GM12875 (cell line): Measurements from ENCODE around the gene GALNT5.

Experiments
- H3K4me3 ChIP-seq: one replicate; pipeline ENCODE4 v1.5.1; 2011; ENCODE audit warnings: low read depth, low read length, control low read depth
- TF ChIP-seq, protein P1 (sequence below): IDR thresholded peaks from 2 replicates; pipeline ENCODE4 v1.5.1; 2011; ENCODE audit warnings: low read depth, mild to moderate bottlenecking, control low read depth, inconsistent platforms, low read length, moderate library complexity, borderline replicate concordance; ENCODE audit not compliant: insufficient read depth

The GALNT5 gene

DNA sequence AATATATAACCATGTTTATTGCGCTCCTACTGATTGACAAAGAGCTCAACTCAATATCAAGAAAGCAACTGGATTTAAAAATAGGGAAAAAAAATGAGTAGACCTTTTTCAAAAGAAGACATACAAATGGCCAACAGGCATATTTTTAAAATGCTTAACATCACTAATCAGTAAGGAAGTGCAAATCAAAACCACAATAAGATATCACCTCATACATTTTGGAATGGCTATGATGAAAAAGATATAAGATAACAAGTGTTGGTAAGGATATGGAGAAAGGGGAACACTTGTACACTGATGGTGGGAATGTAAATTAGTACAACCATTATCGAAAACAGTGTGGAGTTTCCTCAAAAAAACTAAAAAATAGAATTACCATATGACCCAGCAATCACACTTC, 5.6 kb upstream of the GALNT5 start:
- TF ChIP-seq, protein P1, sequence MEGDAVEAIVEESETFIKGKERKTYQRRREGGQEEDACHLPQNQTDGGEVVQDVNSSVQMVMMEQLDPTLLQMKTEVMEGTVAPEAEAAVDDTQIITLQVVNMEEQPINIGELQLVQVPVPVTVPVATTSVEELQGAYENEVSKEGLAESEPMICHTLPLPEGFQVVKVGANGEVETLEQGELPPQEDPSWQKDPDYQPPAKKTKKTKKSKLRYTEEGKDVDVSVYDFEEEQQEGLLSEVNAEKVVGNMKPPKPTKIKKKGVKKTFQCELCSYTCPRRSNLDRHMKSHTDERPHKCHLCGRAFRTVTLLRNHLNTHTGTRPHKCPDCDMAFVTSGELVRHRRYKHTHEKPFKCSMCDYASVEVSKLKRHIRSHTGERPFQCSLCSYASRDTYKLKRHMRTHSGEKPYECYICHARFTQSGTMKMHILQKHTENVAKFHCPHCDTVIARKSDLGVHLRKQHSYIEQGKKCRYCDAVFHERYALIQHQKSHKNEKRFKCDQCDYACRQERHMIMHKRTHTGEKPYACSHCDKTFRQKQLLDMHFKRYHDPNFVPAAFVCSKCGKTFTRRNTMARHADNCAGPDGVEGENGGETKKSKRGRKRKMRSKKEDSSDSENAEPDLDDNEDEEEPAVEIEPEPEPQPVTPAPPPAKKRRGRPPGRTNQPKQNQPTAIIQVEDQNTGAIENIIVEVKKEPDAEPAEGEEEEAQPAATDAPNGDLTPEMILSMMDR = no peak
- H3K4me3 ChIP-seq = no peak overlapping the region

- TF ChIP-seq, protein P1 = no peak
- no peak overlapping the region for H3K4me3 ChIP-seq
These were observed 5.0 kb upstream of the GALNT5 start for GRCh38 chr2:157252529-157252928.

DNA sequence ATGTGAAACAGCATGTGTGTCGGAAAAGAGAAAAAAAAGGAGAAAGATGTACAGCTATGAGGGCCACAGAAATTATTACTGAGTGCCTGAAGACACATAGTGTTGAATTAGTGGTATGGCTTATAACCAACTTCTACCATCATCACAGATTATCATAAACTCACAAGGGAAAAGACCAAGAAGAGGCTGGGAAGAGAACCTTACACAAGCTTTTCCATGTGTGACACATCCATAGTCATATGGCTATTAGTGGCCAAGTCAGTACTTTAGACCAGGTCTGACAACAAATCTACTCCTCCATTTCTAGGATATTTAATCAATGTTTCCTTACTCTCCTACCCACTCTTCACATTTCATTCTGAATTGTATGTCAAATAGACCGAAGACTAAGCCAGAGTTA, 3.5 kb upstream of the GALNT5 start:
- no peak overlapping the region for H3K4me3 ChIP-seq
- TF ChIP-seq, protein P1 = no peak

- H3K4me3 ChIP-seq = no peak overlapping the region
- TF ChIP-seq, protein P1 = no peak
These were observed 1.8 kb upstream of the GALNT5 start for GRCh38 chr2:157255746-157256145.

DNA sequence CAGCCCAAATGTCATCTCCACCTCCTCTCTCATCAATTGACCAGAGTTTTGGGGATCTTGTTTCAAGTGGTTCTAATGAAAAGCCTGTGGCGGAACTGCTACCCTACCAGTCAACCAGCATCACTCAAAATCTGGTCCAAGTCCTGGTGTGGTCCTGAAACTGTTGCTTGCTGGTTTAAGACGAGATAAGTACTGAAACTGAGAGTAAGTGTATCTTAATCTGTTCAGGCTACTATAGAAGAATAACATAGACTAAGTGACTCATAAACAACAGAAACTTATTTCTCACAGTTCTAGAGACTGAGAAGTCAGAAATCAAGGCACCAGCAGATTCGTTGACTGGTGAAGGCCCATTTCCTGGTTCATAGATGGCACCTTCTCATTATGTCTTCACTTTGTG, 879 bp upstream of the GALNT5 start:
- H3K4me3 ChIP-seq = no peak overlapping the region
- TF ChIP-seq, protein P1 = no peak

GRCh38 chr2:157258520-157259326, 1.2 kb downstream of the GALNT5 start:
- TF ChIP-seq, protein P1 = no peak
- H3K4me3 ChIP-seq = no peak overlapping the region

GRCh38 chr2:157259386-157259785, 1.9 kb downstream of the GALNT5 start:
- H3K4me3 ChIP-seq = no peak overlapping the region

More at GRCh38 chr2:157259386-157259785, 1.9 kb downstream of the GALNT5 start:
- TF ChIP-seq, protein P1 = no peak
